ENCODE measurements around the gene MPIG6B.

The MPIG6B gene

GRCh38 chr6:31737991-31738979, 15.1 kb downstream of the MPIG6B start:
- peak; percentile 28 for DNase-seq (ENCODE audit: low read depth)

GRCh38 chr6:31739639-31740396, 16.6 kb downstream of the MPIG6B start, which contains the start of gene MSH5:
TSS of gene MSH5 (plus strand) at chr6:31740005. CDS start at chr6:31740467, 462 bp downstream.
- peak; percentile 95 for DNase-seq (ENCODE audit: low read depth)

- no peak for DNase-seq (ENCODE audit: low read depth)
Observed at GRCh38 chr6:31740397-31741223, 17.4 kb downstream of the MPIG6B start.

GRCh38 chr6:31741815-31742214, 18.6 kb downstream of the MPIG6B start:
- DNase-seq (ENCODE audit: low read depth), result no peak

- DNase-seq (ENCODE audit: low read depth), result no peak
Observed at GRCh38 chr6:31742894-31743293, 19.7 kb downstream of the MPIG6B start.

GRCh38 chr6:31744422-31744821, 21.2 kb downstream of the MPIG6B start:
- DNase-seq (ENCODE audit: low read depth), result no peak

- no peak for DNase-seq (ENCODE audit: low read depth)
Observed at GRCh38 chr6:31749301-31750036, 26.3 kb downstream of the MPIG6B start.

GRCh38 chr6:31750411-31751022, 27.3 kb downstream of the MPIG6B start:
- DNase-seq (ENCODE audit: low read depth), result no peak

GRCh38 chr6:31752739-31753319, 29.7 kb downstream of the MPIG6B start:
- no peak for DNase-seq (ENCODE audit: low read depth)

- DNase-seq (ENCODE audit: low read depth), result no peak
Observed at GRCh38 chr6:31758281-31758680, 35.1 kb downstream of the MPIG6B start.

GRCh38 chr6:31760790-31761189, 37.6 kb downstream of the MPIG6B start:
- DNase-seq (ENCODE audit: low read depth), result no peak

- no peak for DNase-seq (ENCODE audit: low read depth)
Observed at GRCh38 chr6:31761343-31761742, 38.2 kb downstream of the MPIG6B start.

GRCh38 chr6:31762356-31762755, 39.2 kb downstream of the MPIG6B start, which contains the start of gene SAPCD1:
TSS of gene SAPCD1 (plus strand) at chr6:31762656. CDS start at chr6:31763055, 399 bp downstream.
- no peak for DNase-seq (ENCODE audit: low read depth)

GRCh38 chr6:31762878-31763618, 39.9 kb downstream of the MPIG6B start:
- DNase-seq (ENCODE audit: low read depth), result no peak

GRCh38 chr6:31763619-31763940, 40.4 kb downstream of the MPIG6B start:
- no peak for DNase-seq (ENCODE audit: low read depth)

- DNase-seq (ENCODE audit: low read depth), result no peak
Observed at GRCh38 chr6:31764198-31764597, 41.0 kb downstream of the MPIG6B start.

- no peak for DNase-seq (ENCODE audit: low read depth)
Observed at GRCh38 chr6:31765559-31765909, 42.4 kb downstream of the MPIG6B start.

GRCh38 chr6:31765910-31766794, 43.0 kb downstream of the MPIG6B start:
- no peak for DNase-seq (ENCODE audit: low read depth)

Measured in stimulated activated CD8-positive, alpha-beta memory T cell treated with anti-CD3 and anti-CD28 coated beads, Interleukin-4, amount 100 ng/mL, for 24 hours (primary cell).